IMR-90 (cell line): ENCODE data around the gene HYAL3. TPM values are rescaled to one million over a fixed set of nuclear protein-coding genes. Genes with fewer than 3 reads are reported as not detected.
A peak's percentile ranks its signal among the peaks of the same experiment; 100 is the strongest.

ENCODE experiments used
- ATAC-seq: fragments of 200-7000 bp; cut with Tn5 transposase; 2 replicates; pipeline ENCODE4 v1.9.1; 2020; ENCODE audit warnings: low read depth, mild to moderate bottlenecking, moderate library complexity
- BruUV-seq: library from RNA; stranded (reverse); fragments of 400-500 nt; replicated peaks from 2 replicates; lab custom pipeline; 2021; lab: Mats Ljungman, UMichigan
- CTCF ChIA-PET: fragments of 300-600 bp; formaldehyde crosslinking; extraction: SDS; loops from one replicate; lab custom pipeline; 2021; ENCODE audit warnings: antibody characterized with exemption; lab: Yijun Ruan, JAX
- POLR2A ChIA-PET: fragments of 300-600 bp; sonication (Branson Sonifier 250); formaldehyde crosslinking; loops from one replicate; lab custom pipeline; 2022; ENCODE audit warnings: antibody characterized with exemption; ENCODE audit not compliant: unreplicated experiment; lab: Charles Lee
- DNase-seq: peaks from one replicate; pipeline ENCODE4 v3.0.0; 2013
- H2AFZ ChIP-seq: replicated peaks from 2 replicates; pipeline ENCODE3; 2013; ENCODE audit warnings: low read length, mild to moderate bottlenecking; ENCODE audit not compliant: poor library complexity
- H2AK5ac ChIP-seq: 2 replicates; pipeline ENCODE4 v1.6.1; 2013; ENCODE audit warnings: low read depth, low read length, inconsistent platforms
- H2AK9ac ChIP-seq: replicated peaks from 2 replicates; pipeline ENCODE3; 2013; ENCODE audit warnings: mild to moderate bottlenecking, low read depth, low read length, moderate library complexity; ENCODE audit not compliant: poor library complexity
- H2BK120ac ChIP-seq: 2 replicates; pipeline ENCODE4 v1.6.1; 2013; ENCODE audit warnings: low read depth, low read length, inconsistent platforms
- H2BK15ac ChIP-seq: 3 replicates; pipeline ENCODE4 v1.6.1; 2013; ENCODE audit warnings: low read depth, low read length, inconsistent platforms
- H2BK20ac ChIP-seq: 2 replicates; pipeline ENCODE4 v1.6.1; 2013; ENCODE audit warnings: low read depth, mild to moderate bottlenecking, inconsistent platforms, low read length, moderate library complexity
- H2BK5ac ChIP-seq: 2 replicates; pipeline ENCODE4 v1.6.1; 2013; ENCODE audit warnings: mild to moderate bottlenecking, low read depth, low read length, inconsistent platforms; ENCODE audit not compliant: poor library complexity, severe bottlenecking
- H3K14ac ChIP-seq: replicated peaks from 2 replicates; pipeline ENCODE4 v1.6.1; 2013; ENCODE audit warnings: low read depth, low read length, inconsistent platforms
- H3K18ac ChIP-seq: 2 replicates; pipeline ENCODE4 v1.6.1; 2013; ENCODE audit warnings: low read depth, low read length, control low read depth
- H3K23ac ChIP-seq: 2 replicates; pipeline ENCODE4 v1.6.1; 2013; ENCODE audit warnings: low read depth, low read length, inconsistent platforms
- H3K27ac ChIP-seq: 2 replicates; pipeline ENCODE4 v1.5.1; 2013; ENCODE audit warnings: mild to moderate bottlenecking, control low read depth, low read length; ENCODE audit not compliant: insufficient read depth
- H3K27me3 ChIP-seq: 2 replicates; pipeline ENCODE4 v1.6.1; 2013; ENCODE audit warnings: low read length; ENCODE audit not compliant: control insufficient read depth, insufficient read depth
- H3K36me3 ChIP-seq: 2 replicates; pipeline ENCODE4 v1.6.1; 2013; ENCODE audit warnings: low read length, mixed read lengths; ENCODE audit not compliant: control insufficient read depth, insufficient read depth
- H3K4ac ChIP-seq: 2 replicates; pipeline ENCODE4 v1.6.1; 2013; ENCODE audit warnings: low read depth, low read length, inconsistent platforms
- H3K4me1 ChIP-seq: 2 replicates; pipeline ENCODE4 v1.6.1; 2013; ENCODE audit warnings: low read length, mixed read lengths; ENCODE audit not compliant: control insufficient read depth, insufficient read depth
- H3K4me2 ChIP-seq: 2 replicates; pipeline ENCODE4 v1.6.1; 2013; ENCODE audit warnings: low read depth, mild to moderate bottlenecking, control low read depth, low read length, moderate library complexity
- H3K4me3 ChIP-seq: 2 replicates; pipeline ENCODE4 v1.5.1; 2013; ENCODE audit warnings: low read depth, mild to moderate bottlenecking, control low read depth, low read length, moderate library complexity; ENCODE audit not compliant: insufficient read depth
- H3K56ac ChIP-seq: 2 replicates; pipeline ENCODE4 v1.6.1; 2013; ENCODE audit warnings: low read length, inconsistent platforms; ENCODE audit not compliant: insufficient read depth; ENCODE audit errors: extremely low read depth
- H3K79me1 ChIP-seq, 2 experiments: 2 replicates each; pipeline ENCODE4 v1.6.1; 2013; ENCODE audit warnings: low read length in 2 of 2, inconsistent platforms in 1 of 2, low read depth in 1 of 2
- H3K9ac ChIP-seq: 2 replicates; pipeline ENCODE4 v1.6.1; 2013; ENCODE audit warnings: low read depth, low read length, control low read depth
- H3K9me1 ChIP-seq: 2 replicates; pipeline ENCODE4 v1.6.1; 2013; ENCODE audit warnings: low read length, inconsistent platforms; ENCODE audit not compliant: insufficient read depth
- H3K9me3 ChIP-seq: 2 replicates; pipeline ENCODE4 v1.6.1; 2013; ENCODE audit warnings: low read length; ENCODE audit not compliant: control insufficient read depth, insufficient read depth
- H4K20me1 ChIP-seq: 2 replicates; pipeline ENCODE4 v1.6.1; 2013; ENCODE audit warnings: low read length, inconsistent platforms; ENCODE audit not compliant: insufficient read depth
- H4K5ac ChIP-seq: 2 replicates; pipeline ENCODE4 v1.6.1; 2013; ENCODE audit warnings: mild to moderate bottlenecking, low read depth, low read length, control low read depth
- H4K8ac ChIP-seq, 2 experiments: 2 replicates each; pipeline ENCODE4 v1.6.1; 2013; ENCODE audit warnings: low read depth in 2 of 2, low read length in 2 of 2, control low read depth in 1 of 2, inconsistent platforms in 1 of 2
- H4K91ac ChIP-seq: 2 replicates; pipeline ENCODE4 v1.6.1; 2013; ENCODE audit warnings: low read depth, low read length, inconsistent platforms; ENCODE audit not compliant: insufficient read depth
- RAD21 ChIP-seq: IDR thresholded peaks from 2 replicates; pipeline ENCODE4 v1.6.1; 2012; ENCODE audit warnings: low read length, improper control_type of control experiment
- WGBS, 2 experiments: methylation state at CpG; one replicate each; pipeline versions ENCODE4 v1.1.5 to v1.1.7; 2013; ENCODE audit warnings: missing lambda C conversion rate in 2 of 2; ENCODE audit not compliant: insufficient read length in 1 of 2; ENCODE audit errors: extremely low coverage in 2 of 2; 5-methylcytosine and 5-hydroxymethylcytosine counted together
- dilution Hi-C: fragments of 300-500 bp; cut with HindIII; formaldehyde crosslinking; loops from one replicate; pipeline ENCODE4 v1.14.3; 2018; ENCODE audit warnings: low sequenced_read_pairs; ENCODE audit not compliant: unreplicated experiment
- in situ Hi-C: fragments of 300-500 bp; cut with MboI; formaldehyde crosslinking; loops from 3 replicates; pipeline ENCODE4 v1.14.3; 2019; ENCODE audit warnings: low sequenced_read_pairs, inconsistent platforms, mixed read lengths
- intact Hi-C: fragments of 100-400 bp; cut with micrococcal nuclease; formaldehyde crosslinking; loops from 2 replicates; pipeline ENCODE4 v1.10.0; 2022
- polyA plus RNA-seq, 3 experiments: library from polyadenylated mRNA; depleted of rRNA; stranded (reverse); fragments of >200 nt; gene quantifications; 2 replicates each; pipeline ENCODE4 v1.2.3, GENCODE V29; 2012; ENCODE audit warnings: low replicate concordance in 1 of 3
- total RNA-seq: library from RNA; depleted of rRNA; stranded (reverse); fragments of >200 nt; gene quantifications from 2 replicates; pipeline ENCODE4 v1.2.3, GENCODE V29; 2012

Gene HYAL3
- total and polyA plus RNA-seq, 2 of the 4 experiments (the other 2 are of a cell fraction) = 2.7 to 5.7 TPM

GRCh38 chr3:50345008-50345407, 45.8 kb upstream of the HYAL3 start:
- no peak overlapping the region for H2AK9ac ChIP-seq
- BruUV-seq = no TSS peak
- H2AFZ ChIP-seq = peak overlapping the region; percentile 95
- H3K4me3 ChIP-seq = peak overlapping the region; percentile 48; the same call in 1 of the 2 replicates
- no peak overlapping the region for H4K8ac ChIP-seq
- DNase-seq (no peak), ATAC-seq (no peak)
- 100% methylated on average over 1 of the region's 8 CpGs; no CpG with 5 or more reads in 1 of the 2 experiments for WGBS, 2 experiments
- H2BK20ac ChIP-seq = no peak overlapping the region
- intact Hi-C loops (loop anchor here (5.0 kb wide), 1 partner anchor 1042 kb away; the partner anchor contains the start of gene MANF), in situ Hi-C loops (loop anchor here (5.0 to 25.0 kb wide), 4 partner anchors 202 to 1817 kb away; partner anchors contain the start of genes ABHD14B, GPR62, MANF and PCBP4), dilution Hi-C loops (no loop called here)
- H3K4me2 ChIP-seq = peak overlapping the region; percentile 99
- no peaks in the 10 kb centered on the region for H3K9me3 ChIP-seq
- H3K79me1 ChIP-seq = peaks cover 9 to 20% of the 10 kb centered on the region in 2 experiments
- ChIA-PET CTCF (interaction anchor here (0.6 kb wide), 1 partner anchor 197 kb away, joined by 5 read pairs; no protein-coding TSS in a partner anchor), POLR2A (no interaction called here)
- H2BK5ac ChIP-seq = no peak overlapping the region
- H2BK120ac ChIP-seq = no peak overlapping the region
- no peak overlapping the region for H3K9ac ChIP-seq
- H2BK15ac ChIP-seq = no peak overlapping the region
- H2AK5ac ChIP-seq = no peak overlapping the region
- peaks cover 15% of the 10 kb centered on the region for H3K4me1 ChIP-seq
- no peak overlapping the region for H3K18ac ChIP-seq
- H3K27ac ChIP-seq = no peak overlapping the region
- no peak overlapping the region for H4K5ac ChIP-seq
- H3K56ac ChIP-seq = no peak overlapping the region
- no peak for TF ChIP-seq RAD21
- H3K27me3 ChIP-seq = no peaks in the 10 kb centered on the region
- peaks cover 2% of the 10 kb centered on the region for H4K20me1 ChIP-seq
- no peaks in the 10 kb centered on the region; the same call in none of the 2 replicates for H3K9me1 ChIP-seq
- H4K91ac ChIP-seq = no peak overlapping the region
- H3K14ac ChIP-seq = no peak overlapping the region
- no peak overlapping the region for H3K4ac ChIP-seq
- no peak overlapping the region for H3K23ac ChIP-seq
- H3K36me3 ChIP-seq = peaks cover 9% of the 10 kb centered on the region; the same call in 1 of the 2 replicates
